ENCODE data around the gene THBD.

DNA sequence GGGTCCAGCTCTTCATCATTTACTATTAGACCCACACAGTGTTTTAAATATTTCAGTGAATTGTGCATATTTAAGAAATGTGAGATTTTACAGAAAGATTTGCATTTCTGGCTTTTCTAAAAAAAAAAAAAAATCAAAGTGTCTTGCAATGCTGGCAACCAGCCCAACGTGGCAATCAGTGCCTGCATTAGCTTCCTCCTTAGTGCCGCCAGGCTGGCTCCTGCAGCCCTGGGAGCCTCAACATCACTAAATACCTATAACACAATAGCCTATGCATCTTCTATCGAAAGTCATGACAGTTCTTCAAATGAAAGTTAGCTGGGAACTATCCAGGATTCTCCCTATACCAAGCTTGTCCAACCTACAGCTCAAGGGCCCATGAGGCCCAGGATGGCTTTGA lies 46.0 kb upstream of the THBD start:
- no peak for TF ChIP-seq CTCF (IDR thresholded peaks at IDR 0.05)
- TF ChIP-seq POLR2A (IDR thresholded peaks at IDR 0.05), result no peak
